Measurements from ENCODE around the gene ZNF518A.

The ZNF518A gene

DNA sequence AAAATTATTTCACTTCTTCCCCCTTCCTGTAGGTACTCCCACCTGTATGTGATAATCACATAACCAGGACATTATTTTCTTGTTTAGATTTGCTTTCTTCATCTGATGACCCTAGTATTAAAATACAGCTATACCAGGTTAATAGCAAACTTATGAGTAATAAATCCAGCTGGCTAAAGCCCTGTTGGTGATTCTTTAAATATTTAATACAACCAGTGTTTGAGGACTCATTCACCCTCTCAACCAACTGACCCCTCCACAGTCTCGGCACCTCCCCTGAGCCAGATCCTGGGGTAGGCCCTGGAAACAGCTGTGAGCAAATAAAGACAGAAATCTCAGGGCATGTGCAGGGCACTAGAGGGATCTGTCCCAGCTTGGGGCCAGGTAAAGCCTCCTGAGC is 82.8 kb downstream of the ZNF518A start:
- no peak overlapping the region for H3K4me3 ChIP-seq (ENCODE audit: low read length)
- H3K36me3 ChIP-seq (ENCODE audit: control insufficient read depth, insufficient read depth, low read length), result no peaks in the 10 kb centered on the region
- no peaks in the 10 kb centered on the region for H3K27me3 ChIP-seq (ENCODE audit: control insufficient read depth, insufficient read depth, low read length)
- H3K9ac ChIP-seq (ENCODE audit: low read length), result no peak overlapping the region
- H3K4me1 ChIP-seq (ENCODE audit: control insufficient read depth, insufficient read depth, low read length), result no peaks in the 10 kb centered on the region
- no peak overlapping the region for H3K27ac ChIP-seq (ENCODE audit: low read depth, low read length)

All from rectal smooth muscle tissue (tissue), 1 donor.